ENCODE data around the gene CGB5. TPM values are rescaled to one million over a fixed set of nuclear protein-coding genes. Genes with fewer than 3 reads are reported as not detected.
A peak's percentile ranks its signal among the peaks of the same experiment; 100 is the strongest.
"Not testable (repeated sequence)": the region's sequence is repeated elsewhere in the genome, so short reads cannot be mapped to it uniquely, and the experiment has no call there.

The CGB5 gene
- polyA plus RNA-seq, 1 donor from 2014 or later = not detected

DNA sequence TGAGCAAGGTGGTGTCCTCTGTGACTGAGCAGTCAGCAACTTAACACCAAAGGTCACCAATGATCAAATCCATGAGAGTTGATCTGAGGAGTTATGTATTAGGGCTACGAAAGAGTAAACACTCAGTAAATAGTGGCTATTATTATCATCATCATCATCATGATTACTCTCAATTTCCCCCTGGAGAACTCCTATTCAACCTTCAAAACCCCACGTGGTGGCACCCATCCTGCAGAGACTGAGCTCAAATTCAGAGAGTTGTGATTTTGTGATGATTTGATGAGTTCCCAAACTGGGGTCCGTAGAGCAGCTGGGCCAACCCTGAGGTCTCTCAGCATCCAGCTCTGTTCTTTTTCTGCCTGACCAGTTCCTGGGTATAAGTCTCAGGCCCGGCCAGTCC, 6.2 kb downstream of the CGB5 start:
- H3K27me3 ChIP-seq (ENCODE audit: insufficient read depth, low read depth, low read length) = not testable (repeated sequence)

GRCh38 chr19:49050376-49051033, 6.9 kb downstream of the CGB5 start:
- H3K36me3 ChIP-seq (ENCODE audit: insufficient read depth, low read length); H3K79me2 ChIP-seq (replicated peaks; ENCODE audit: insufficient read depth, low read length); H3K27ac ChIP-seq (ENCODE audit: low read length); H2AFZ ChIP-seq (ENCODE audit: low read depth, low read length); H3F3A ChIP-seq (ENCODE audit: insufficient read depth, low read length, poor library complexity, severe bottlenecking); H3K4me3 ChIP-seq (ENCODE audit: low read length); H3K9me2 ChIP-seq (ENCODE audit: insufficient read depth, low read length); H3K9ac ChIP-seq (ENCODE audit: low read length); H3K27me3 ChIP-seq (ENCODE audit: insufficient read depth, low read depth, low read length); H4K20me1 ChIP-seq (ENCODE audit: insufficient read depth); H3K4me2 ChIP-seq (ENCODE audit: low read length); H3K9me3 ChIP-seq (ENCODE audit: low read length): not testable (repeated sequence)

More for the DNA sequence above, 6.2 kb downstream of the CGB5 start:
- not testable (repeated sequence) for H3K36me3 ChIP-seq (ENCODE audit: insufficient read depth, low read length); H3K79me2 ChIP-seq (replicated peaks; ENCODE audit: insufficient read depth, low read length); H3K9me2 ChIP-seq (ENCODE audit: insufficient read depth, low read length); H3F3A ChIP-seq (ENCODE audit: insufficient read depth, low read length, poor library complexity, severe bottlenecking); H2AFZ ChIP-seq (ENCODE audit: low read depth, low read length); H3K4me2 ChIP-seq (ENCODE audit: low read length); H4K20me1 ChIP-seq (ENCODE audit: insufficient read depth); H3K4me3 ChIP-seq (ENCODE audit: low read length); H3K27ac ChIP-seq (ENCODE audit: low read length); H3K9ac ChIP-seq (ENCODE audit: low read length); H3K9me3 ChIP-seq (ENCODE audit: low read length)

- Histone ChIP-seq H3K4me2 (ENCODE audit: low read length) (no peak overlapping the region), H3K9ac (ENCODE audit: low read length) (no peak overlapping the region), H3K9me3 (ENCODE audit: low read length) (no peaks in the 10 kb centered on the region), H2AFZ (ENCODE audit: low read depth, low read length) (no peak overlapping the region), H3K27ac (ENCODE audit: low read length) (no peak overlapping the region), H3K9me2 (ENCODE audit: insufficient read depth, low read length) (no peaks in the 10 kb centered on the region), H3K79me2 (replicated peaks; ENCODE audit: insufficient read depth, low read length) (no peaks in the 10 kb centered on the region), H3F3A (ENCODE audit: insufficient read depth, low read length, poor library complexity, severe bottlenecking) (no peaks in the 10 kb centered on the region), H4K20me1 (ENCODE audit: insufficient read depth) (no peaks in the 10 kb centered on the region), H3K27me3 (ENCODE audit: insufficient read depth, low read depth, low read length) (peaks cover 32% of the 10 kb centered on the region), H3K4me3 (ENCODE audit: low read length) (peak overlapping the region; percentile 58), H3K36me3 (ENCODE audit: insufficient read depth, low read length) (no peaks in the 10 kb centered on the region)
- TF ChIP-seq REST (IDR thresholded peaks at IDR 0.05; ENCODE audit: borderline replicate concordance) = no peak
- TF ChIP-seq, protein P1, sequence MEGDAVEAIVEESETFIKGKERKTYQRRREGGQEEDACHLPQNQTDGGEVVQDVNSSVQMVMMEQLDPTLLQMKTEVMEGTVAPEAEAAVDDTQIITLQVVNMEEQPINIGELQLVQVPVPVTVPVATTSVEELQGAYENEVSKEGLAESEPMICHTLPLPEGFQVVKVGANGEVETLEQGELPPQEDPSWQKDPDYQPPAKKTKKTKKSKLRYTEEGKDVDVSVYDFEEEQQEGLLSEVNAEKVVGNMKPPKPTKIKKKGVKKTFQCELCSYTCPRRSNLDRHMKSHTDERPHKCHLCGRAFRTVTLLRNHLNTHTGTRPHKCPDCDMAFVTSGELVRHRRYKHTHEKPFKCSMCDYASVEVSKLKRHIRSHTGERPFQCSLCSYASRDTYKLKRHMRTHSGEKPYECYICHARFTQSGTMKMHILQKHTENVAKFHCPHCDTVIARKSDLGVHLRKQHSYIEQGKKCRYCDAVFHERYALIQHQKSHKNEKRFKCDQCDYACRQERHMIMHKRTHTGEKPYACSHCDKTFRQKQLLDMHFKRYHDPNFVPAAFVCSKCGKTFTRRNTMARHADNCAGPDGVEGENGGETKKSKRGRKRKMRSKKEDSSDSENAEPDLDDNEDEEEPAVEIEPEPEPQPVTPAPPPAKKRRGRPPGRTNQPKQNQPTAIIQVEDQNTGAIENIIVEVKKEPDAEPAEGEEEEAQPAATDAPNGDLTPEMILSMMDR (IDR thresholded peaks at IDR 0.05; ENCODE audit: poor library complexity, severe bottlenecking) = peak; percentile 52
Measured at GRCh38 chr19:49056101-49056901, 12.7 kb downstream of the CGB5 start.

DNA sequence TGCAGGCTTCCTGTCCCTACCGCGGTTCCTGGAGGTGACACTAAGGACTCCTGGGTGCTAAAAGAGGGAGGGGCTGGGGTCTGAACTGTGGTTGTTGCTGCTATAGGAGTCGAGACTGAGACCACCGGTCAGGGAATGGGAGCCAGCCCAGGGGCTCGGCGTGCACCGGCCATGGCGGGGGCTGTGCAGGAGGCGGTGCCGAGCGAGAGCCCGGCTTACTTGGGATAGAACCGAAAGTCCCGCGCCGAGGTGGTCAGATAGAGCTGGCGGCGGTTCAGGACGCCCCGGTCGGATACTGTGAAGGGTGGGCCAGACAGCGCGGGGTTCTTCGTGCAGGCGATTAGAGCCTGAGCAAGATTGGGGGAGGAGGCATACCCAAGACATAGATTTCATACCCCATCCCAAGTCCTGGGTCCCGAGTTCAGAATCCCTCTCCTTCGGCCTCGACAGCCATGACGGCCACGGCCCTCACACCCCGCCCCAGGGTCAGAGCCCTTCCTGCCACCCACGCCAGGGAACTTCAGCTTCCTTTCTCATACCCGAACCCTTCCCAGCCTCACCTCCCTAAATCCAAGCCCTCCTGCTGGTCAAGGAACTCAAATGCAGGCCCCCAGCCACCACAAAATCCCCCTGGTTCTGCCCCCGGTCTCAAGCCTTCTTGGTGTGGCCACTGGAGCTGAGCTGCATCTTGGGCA, 13.4 kb downstream of the CGB5 start:
- peak overlapping the region; percentile 58 for H3K4me3 ChIP-seq (ENCODE audit: low read length)
- H3K9ac ChIP-seq (ENCODE audit: low read length); H3K9me3 ChIP-seq (ENCODE audit: low read length): not testable (repeated sequence)

More for the DNA sequence above, 13.4 kb downstream of the CGB5 start:
- H3K4me2 ChIP-seq (ENCODE audit: low read length); H3K79me2 ChIP-seq (replicated peaks; ENCODE audit: insufficient read depth, low read length); H3K9me2 ChIP-seq (ENCODE audit: insufficient read depth, low read length); H3K27ac ChIP-seq (ENCODE audit: low read length); H3F3A ChIP-seq (ENCODE audit: insufficient read depth, low read length, poor library complexity, severe bottlenecking); H4K20me1 ChIP-seq (ENCODE audit: insufficient read depth); H2AFZ ChIP-seq (ENCODE audit: low read depth, low read length); H3K36me3 ChIP-seq (ENCODE audit: insufficient read depth, low read length): not testable (repeated sequence)
- H3K27me3 ChIP-seq (ENCODE audit: insufficient read depth, low read depth, low read length) = peaks cover 32% of the 10 kb centered on the region

All from neural cell (in vitro differentiated cells).